ENCODE measurements around the gene POLR3E. TPM values are rescaled to one million over a fixed set of nuclear protein-coding genes. Genes with fewer than 3 reads are reported as not detected.

The POLR3E gene
- total RNA-seq, 3 donors from 2014 or later, result 59.0 to 72.4 (median 64.0) TPM

- H3K4me1 ChIP-seq, result no peaks in the 10 kb centered on the region
- DNase-seq (ENCODE audit: low spot score in 2 of 2), result no peak
- TF ChIP-seq POLR2AphosphoS5 (IDR thresholded peaks at IDR 0.05) (no peak), POLR2A (IDR thresholded peaks at IDR 0.05) (no peak), CTCF (IDR thresholded peaks at IDR 0.05) (no peak)
- H3K27ac ChIP-seq, result no peak overlapping the region
- H3K36me3 ChIP-seq, result no peaks in the 10 kb centered on the region
- intact Hi-C loops (cut with DNase I; ENCODE audit: low total_unique reads), result loop anchor here (5.0 to 10.0 kb wide), 2 partner anchors 95 to 287 kb away; partner anchors contain the start of genes MOSMO and PDZD9
- no peaks in the 10 kb centered on the region for H3K9me3 ChIP-seq
- H3K27me3 ChIP-seq, result no peaks in the 10 kb centered on the region
- H3K4me3 ChIP-seq, result no peak overlapping the region
These were observed 5.3 kb upstream of the POLR3E start for GRCh38 chr16:22291860-22292318.

GRCh38 chr16:22292320-22292719 is 4.9 kb upstream of the POLR3E start:
- Histone ChIP-seq H3K4me1 (no peaks in the 10 kb centered on the region), H3K27me3 (no peaks in the 10 kb centered on the region), H3K36me3 (no peaks in the 10 kb centered on the region), H3K27ac (no peak overlapping the region), H3K9me3 (no peaks in the 10 kb centered on the region), H3K4me3 (no peak overlapping the region)
- no peak for TF ChIP-seq POLR2AphosphoS5 (IDR thresholded peaks at IDR 0.05)
- no peak for TF ChIP-seq POLR2A (IDR thresholded peaks at IDR 0.05)
- no peak for TF ChIP-seq CTCF (IDR thresholded peaks at IDR 0.05)
- DNase-seq (ENCODE audit: low spot score in 2 of 2), result no peak
- intact Hi-C loops (cut with DNase I; ENCODE audit: low total_unique reads), result loop anchor here (5.0 to 10.0 kb wide), 2 partner anchors 95 to 288 kb away; partner anchors contain the start of genes MOSMO and PDZD9

- Histone ChIP-seq H3K36me3 (no peaks in the 10 kb centered on the region), H3K9me3 (no peaks in the 10 kb centered on the region), H3K27ac (no peak overlapping the region), H3K4me1 (no peaks in the 10 kb centered on the region), H3K4me3 (no peak overlapping the region), H3K27me3 (no peaks in the 10 kb centered on the region)
- TF ChIP-seq CTCF (IDR thresholded peaks at IDR 0.05) (no peak), POLR2AphosphoS5 (IDR thresholded peaks at IDR 0.05) (no peak), POLR2A (IDR thresholded peaks at IDR 0.05) (no peak)
- DNase-seq (ENCODE audit: low spot score in 2 of 2), result no peak
- intact Hi-C loops (cut with DNase I; ENCODE audit: low total_unique reads), result loop anchor here (5.0 to 10.0 kb wide), 2 partner anchors 96 to 289 kb away; partner anchors contain the start of genes MOSMO and PDZD9
These were observed 3.8 kb upstream of the POLR3E start for GRCh38 chr16:22293137-22294106.

- H3K9me3 ChIP-seq, result no peaks in the 10 kb centered on the region
- intact Hi-C loops (cut with DNase I; ENCODE audit: low total_unique reads), result loop anchor here (5.0 to 10.0 kb wide), 2 partner anchors 292 to 344 kb away; partner anchors contain the start of genes MOSMO, PDZD9 and UQCRC2
- no peak for DNase-seq (ENCODE audit: low spot score in 2 of 2)
These were observed 740 bp upstream of the POLR3E start for GRCh38 chr16:22296225-22297113.

More at GRCh38 chr16:22296225-22297113, 740 bp upstream of the POLR3E start:
- TF ChIP-seq POLR2AphosphoS5 (IDR thresholded peaks at IDR 0.05) (no peak), CTCF (IDR thresholded peaks at IDR 0.05) (no peak), POLR2A (IDR thresholded peaks at IDR 0.05) (no peak)
- Histone ChIP-seq H3K27ac (peak overlapping the region; percentile 95 to 97), H3K27me3 (no peaks in the 10 kb centered on the region), H3K4me1 (peaks cover 3 to 9% of the 10 kb centered on the region in 2 donors), H3K36me3 (no peaks in the 10 kb centered on the region), H3K4me3 (peak overlapping the region; percentile 82 to 98 (median 92))

Measured in breast epithelium (tissue), 4 donors.